H1 (cell line): Measurements from ENCODE around the gene CASTOR1. TPM values are rescaled to one million over a fixed set of nuclear protein-coding genes. Genes with fewer than 3 reads are reported as not detected.

Source experiments
- CHD1 ChIP-seq: IDR thresholded peaks from 2 replicates; pipeline ENCODE4 v1.6.1; 2012; ENCODE audit warnings: low read depth, low read length, improper control_type of control experiment
- EZH2 ChIP-seq: fragments of 200-600 bp; sonication (generic); IDR thresholded peaks from 2 replicates; pipeline ENCODE4 v1.7.1; 2012; ENCODE audit warnings: low read depth, mild to moderate bottlenecking, moderate library complexity, low read length, inconsistent platforms; ENCODE audit not compliant: severe bottlenecking
- HDAC2 ChIP-seq, 2 experiments: fragments of 300-600 bp in 1 of 2; sonication (generic) in 1 of 2; IDR thresholded peaks; 2 replicates each; pipeline ENCODE4 v1.6.1; 2011 to 2012; ENCODE audit warnings: low read depth in 2 of 2, low read length in 2 of 2, mild to moderate bottlenecking in 2 of 2, moderate library complexity in 2 of 2, borderline replicate concordance in 1 of 2, inconsistent platforms in 1 of 2
- KDM5A ChIP-seq: fragments of 200-600 bp; IDR thresholded peaks from 2 replicates; pipeline ENCODE4 v1.7.1; 2012; ENCODE audit warnings: mild to moderate bottlenecking, low read length, inconsistent platforms, mixed read lengths
- PHF8 ChIP-seq: fragments of 200-600 bp; sonication (generic); conservative IDR thresholded peaks from 2 replicates; pipeline ENCODE4 v1.7.1; 2012; ENCODE audit warnings: low read depth, mild to moderate bottlenecking, inconsistent platforms, low read length, moderate library complexity
- POLR2AphosphoS5 ChIP-seq: IDR thresholded peaks from 2 replicates; pipeline ENCODE4 v1.6.1; 2011; ENCODE audit warnings: low read depth, low read length
- RBBP5 ChIP-seq: IDR thresholded peaks from 2 replicates; pipeline ENCODE4 v1.7.1; 2012; ENCODE audit warnings: low read depth, mild to moderate bottlenecking, inconsistent platforms, low read length, moderate library complexity, borderline replicate concordance
- TBP ChIP-seq: IDR thresholded peaks from 2 replicates; pipeline ENCODE4 v1.6.1; 2011; ENCODE audit warnings: low read depth, low read length, improper control_type of control experiment
- polyA plus RNA-seq, 7 experiments: library from polyadenylated mRNA; depleted of rRNA in 3 of 7; stranded (reverse) in 5 of 7; unstranded in 2 of 7; fragments of >200 nt in 5 of 7; fragments of 200-250 nt in 2 of 7; gene quantifications; 1 replicate in 5 of 7; 2 replicates in 1 of 7; 4 replicates in 1 of 7; pipeline versions ENCODE4 v1.2.1 to v1.2.3, GENCODE V29; 2011 to 2013; ENCODE audit warnings: missing spikeins in 2 of 7, mixed read lengths in 2 of 7
- total RNA-seq: library from RNA; stranded (reverse); fragmentation: NEBNext Ultra II Directional; extraction: Animal tissue kit (Norgen Biotek cat#: 25700); gene quantifications from 2 replicates; pipeline ENCODE4 v1.2.1, GENCODE V29; 2021

CASTOR1 gene
- total and polyA plus RNA-seq, 2 of the 8 experiments (the other 6 are each of a cell fraction or from before 2014, with no cell fraction given): 10.3 to 36.0 TPM

GRCh38 chr22:30240541-30241417, 48.5 kb downstream of the CASTOR1 start (continued):
- TF ChIP-seq HDAC2 (IDR thresholded peaks at IDR 0.05; ENCODE audit: borderline replicate concordance in 1 of 2, low read depth in 2 of 2, low read length in 2 of 2): no peak
- no peak for TF ChIP-seq KDM5A
- no peak for TF ChIP-seq TBP
- no peak for TF ChIP-seq CHD1
- no peak for TF ChIP-seq PHF8
- no peak for TF ChIP-seq POLR2AphosphoS5
- TF ChIP-seq RBBP5: no peak
- no peak for TF ChIP-seq EZH2
